ENCODE data around the gene ZCCHC2.

Gene ZCCHC2

DNA sequence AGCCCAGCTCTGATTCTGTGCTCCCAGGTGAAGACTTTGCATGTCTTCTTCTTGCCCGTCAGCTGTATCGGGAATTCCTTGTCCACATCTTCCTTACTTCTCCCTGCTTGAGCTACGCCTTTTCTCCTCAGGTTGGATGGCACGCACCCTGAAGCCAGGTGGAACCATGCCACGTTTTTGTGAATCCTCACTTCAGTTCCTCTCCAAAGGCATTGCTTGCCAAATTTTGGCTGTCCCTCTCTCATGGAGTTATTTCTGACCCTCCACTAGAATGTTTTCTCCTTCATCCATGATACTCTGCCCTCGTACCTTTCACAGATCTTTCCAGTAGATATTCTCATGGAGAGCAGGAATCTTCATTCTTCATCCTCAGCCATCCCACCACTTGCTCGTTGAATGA, 20.2 kb downstream of the ZCCHC2 start:
- no peak overlapping the region for H3K4me3 ChIP-seq (replicated peaks; ENCODE audit: low read depth, low read length)
- TF ChIP-seq, protein P1, sequence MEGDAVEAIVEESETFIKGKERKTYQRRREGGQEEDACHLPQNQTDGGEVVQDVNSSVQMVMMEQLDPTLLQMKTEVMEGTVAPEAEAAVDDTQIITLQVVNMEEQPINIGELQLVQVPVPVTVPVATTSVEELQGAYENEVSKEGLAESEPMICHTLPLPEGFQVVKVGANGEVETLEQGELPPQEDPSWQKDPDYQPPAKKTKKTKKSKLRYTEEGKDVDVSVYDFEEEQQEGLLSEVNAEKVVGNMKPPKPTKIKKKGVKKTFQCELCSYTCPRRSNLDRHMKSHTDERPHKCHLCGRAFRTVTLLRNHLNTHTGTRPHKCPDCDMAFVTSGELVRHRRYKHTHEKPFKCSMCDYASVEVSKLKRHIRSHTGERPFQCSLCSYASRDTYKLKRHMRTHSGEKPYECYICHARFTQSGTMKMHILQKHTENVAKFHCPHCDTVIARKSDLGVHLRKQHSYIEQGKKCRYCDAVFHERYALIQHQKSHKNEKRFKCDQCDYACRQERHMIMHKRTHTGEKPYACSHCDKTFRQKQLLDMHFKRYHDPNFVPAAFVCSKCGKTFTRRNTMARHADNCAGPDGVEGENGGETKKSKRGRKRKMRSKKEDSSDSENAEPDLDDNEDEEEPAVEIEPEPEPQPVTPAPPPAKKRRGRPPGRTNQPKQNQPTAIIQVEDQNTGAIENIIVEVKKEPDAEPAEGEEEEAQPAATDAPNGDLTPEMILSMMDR (IDR thresholded peaks at IDR 0.05; ENCODE audit: low read depth, low read length, missing control alignments): no peak
- no peak for DNase-seq (ENCODE audit: extremely low read depth, low read depth)

DNA sequence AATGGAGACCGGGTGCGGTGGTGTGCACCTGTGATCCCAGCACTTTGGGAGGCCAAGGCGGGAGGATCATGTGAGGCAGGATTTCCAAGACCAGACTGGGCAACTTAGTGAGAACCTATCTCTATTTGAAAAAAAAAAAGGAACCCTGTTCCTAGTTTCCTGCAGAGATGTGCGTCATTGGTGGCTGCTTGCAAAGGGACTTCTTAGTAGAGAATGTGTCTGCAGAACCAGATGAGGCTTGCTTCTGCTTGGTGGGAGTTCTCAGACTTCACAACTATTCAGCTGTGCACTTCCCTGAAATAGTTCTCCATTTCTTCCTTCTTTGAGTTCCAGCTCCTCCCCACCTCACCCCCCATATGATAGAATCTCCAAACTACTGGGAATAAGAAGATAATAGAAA, 22.3 kb downstream of the ZCCHC2 start:
- no peak for DNase-seq (ENCODE audit: extremely low read depth, low read depth)
- H3K4me3 ChIP-seq (replicated peaks; ENCODE audit: low read depth, low read length): no peak overlapping the region
- TF ChIP-seq, protein P1 (IDR thresholded peaks at IDR 0.05; ENCODE audit: low read depth, low read length, missing control alignments): no peak

DNA sequence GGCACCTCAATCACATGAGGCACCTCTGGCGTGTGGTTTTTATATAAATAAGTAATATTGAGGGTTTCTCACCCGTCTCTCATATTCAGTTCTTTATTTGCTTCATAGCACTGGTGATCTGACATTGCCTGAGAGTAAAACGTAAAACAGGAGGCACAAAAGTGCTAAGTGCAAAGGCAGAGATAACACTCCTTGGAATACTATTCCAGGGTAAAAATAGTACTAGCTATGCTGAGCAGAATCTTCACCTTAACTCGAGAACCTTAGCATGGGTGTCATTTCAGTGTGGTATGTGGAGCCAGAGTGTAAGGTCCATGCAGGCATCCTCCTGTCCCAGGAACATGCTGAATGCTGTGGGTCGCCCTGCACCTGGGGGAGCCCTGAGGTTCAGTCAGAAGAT, 26.9 kb downstream of the ZCCHC2 start:
- H3K4me3 ChIP-seq (replicated peaks; ENCODE audit: low read depth, low read length): no peak overlapping the region
- TF ChIP-seq, protein P1 (IDR thresholded peaks at IDR 0.05; ENCODE audit: low read depth, low read length, missing control alignments): no peak
- no peak for DNase-seq (ENCODE audit: extremely low read depth, low read depth)

DNA sequence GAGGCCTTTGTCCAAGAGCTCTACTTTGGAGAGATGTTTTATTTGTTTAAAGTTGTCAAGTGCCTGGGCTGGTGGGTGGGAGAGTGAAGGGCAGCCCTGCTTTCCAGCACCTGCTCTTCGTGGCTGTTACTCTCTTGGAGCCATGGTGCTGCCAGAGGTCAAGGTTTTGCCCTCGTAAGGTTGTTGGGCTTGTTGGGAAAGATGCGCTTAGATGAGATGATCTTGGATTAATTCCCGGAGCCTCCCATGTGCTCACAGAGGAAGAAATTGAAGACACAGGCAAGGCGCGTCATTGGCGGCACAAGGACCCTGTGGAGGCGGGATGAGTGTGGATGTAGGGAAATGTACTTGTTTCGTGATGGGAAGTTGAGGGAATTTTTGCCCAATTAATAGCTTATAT, 27.9 kb downstream of the ZCCHC2 start:
- TF ChIP-seq, protein P1 (IDR thresholded peaks at IDR 0.05; ENCODE audit: low read depth, low read length, missing control alignments): no peak
- no peak for DNase-seq (ENCODE audit: extremely low read depth, low read depth)
- H3K4me3 ChIP-seq (replicated peaks; ENCODE audit: low read depth, low read length): no peak overlapping the region

DNA sequence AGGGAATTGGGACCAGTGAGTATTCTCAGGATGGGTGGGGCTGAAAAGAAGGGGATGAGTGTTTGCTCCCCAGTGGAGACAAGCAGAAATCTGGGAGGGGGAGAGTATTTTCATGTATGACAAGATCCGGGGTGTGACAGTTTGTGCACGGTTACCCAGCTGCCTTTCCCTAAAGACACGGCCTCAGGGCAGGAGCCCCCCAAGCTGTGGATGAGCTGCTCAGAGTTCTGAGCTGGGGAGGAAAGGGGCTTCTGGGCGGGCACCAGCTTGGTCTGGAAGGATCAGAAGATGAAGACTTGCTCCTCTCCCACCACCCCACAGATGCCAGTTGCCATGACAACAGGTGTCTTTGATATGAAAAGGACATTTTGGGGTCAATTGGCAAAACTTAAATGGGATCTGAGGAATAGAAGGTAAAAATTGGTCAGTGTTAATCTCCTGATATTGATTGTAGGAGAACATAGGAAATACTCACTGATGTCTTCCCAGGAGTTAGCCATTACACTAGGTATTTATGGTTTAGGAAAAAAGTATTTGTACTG, 29.2 kb downstream of the ZCCHC2 start:
- DNase-seq (ENCODE audit: extremely low read depth, low read depth): no peak
- H3K4me3 ChIP-seq (replicated peaks; ENCODE audit: low read depth, low read length): no peak overlapping the region
- TF ChIP-seq, protein P1 (IDR thresholded peaks at IDR 0.05; ENCODE audit: low read depth, low read length, missing control alignments): no peak

DNA sequence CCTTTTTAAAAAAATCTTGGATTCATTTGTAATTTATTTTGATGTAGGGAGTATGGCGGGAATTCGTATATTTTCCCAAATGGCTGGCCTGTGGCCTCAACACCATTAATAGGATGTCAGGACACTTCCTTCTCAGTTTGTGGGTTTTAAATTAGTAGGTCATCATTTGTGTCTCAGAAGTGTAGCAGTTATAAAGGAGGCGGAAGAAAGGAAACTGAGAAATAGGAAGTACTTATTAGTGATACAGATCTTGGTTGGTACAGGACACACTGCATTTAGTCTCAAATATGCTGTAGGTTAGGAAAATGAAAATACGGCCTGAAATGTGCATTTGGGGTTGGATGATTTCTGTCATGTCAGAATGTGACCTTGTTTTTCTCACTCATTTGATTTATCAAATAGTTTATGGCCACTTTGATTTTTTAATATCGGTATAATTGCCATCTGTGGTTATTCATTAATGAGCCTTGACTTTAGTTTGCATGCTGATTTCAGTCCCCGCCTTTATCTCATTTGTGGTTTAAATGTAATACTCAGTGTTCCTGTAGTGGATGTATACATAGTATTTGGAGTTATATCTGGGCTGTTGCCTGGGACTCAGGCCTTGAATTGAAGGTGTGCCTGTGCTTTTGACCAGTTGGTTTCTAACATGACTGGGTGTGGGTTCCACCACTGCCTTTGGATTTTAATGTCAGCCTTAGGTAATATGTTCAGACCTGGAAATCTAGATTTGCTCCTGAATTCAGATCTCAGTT, 31.4 kb downstream of the ZCCHC2 start:
- TF ChIP-seq, protein P1 (IDR thresholded peaks at IDR 0.05; ENCODE audit: low read depth, low read length, missing control alignments): no peak
- no peak for DNase-seq (ENCODE audit: extremely low read depth, low read depth)

More for the DNA sequence above, 31.4 kb downstream of the ZCCHC2 start:
- H3K4me3 ChIP-seq (replicated peaks; ENCODE audit: low read depth, low read length): no peak overlapping the region
